ENCODE data around the gene NME9. TPM values are rescaled to one million over a fixed set of nuclear protein-coding genes. Genes with fewer than 3 reads are reported as not detected.

The NME9 gene
- total and polyA plus RNA-seq, 2 donors (not counting 1 experiment from before 2014, with no cell fraction given), result not detected

GRCh38 chr3:138281561-138281960, 48.1 kb downstream of the NME9 start:
- H3K4me1 ChIP-seq (ENCODE audit: control insufficient read depth, extremely low read depth, insufficient read depth, low read length), result no peaks in the 10 kb centered on the region
- H3K9me3 ChIP-seq (ENCODE audit: control insufficient read depth, insufficient read depth, low read depth, low read length), result no peaks in the 10 kb centered on the region
- no peaks in the 10 kb centered on the region for H3K27me3 ChIP-seq (ENCODE audit: control insufficient read depth, insufficient read depth, low read length)
- TF ChIP-seq CTCF (conservative IDR thresholded peaks at IDR 0.05 in 1 of 2, IDR thresholded peaks at IDR 0.05 in 1 of 2; ENCODE audit: low read depth in 1 of 2, low read length in 2 of 2), result no peak
- no peak for TF ChIP-seq EZH2 (IDR thresholded peaks at IDR 0.05; ENCODE audit: low read length, missing control alignments)
- peaks cover 2% of the 10 kb centered on the region for H3K36me3 ChIP-seq (ENCODE audit: control insufficient read depth, insufficient read depth, low read length)
- H3K4me3 ChIP-seq (replicated peaks in 1 of 4; ENCODE audit: control extremely low read depth in 1 of 4, insufficient read depth in 1 of 4, low read depth in 3 of 4, low read length in 4 of 4), result no peak overlapping the region
- no peaks in the 10 kb centered on the region for H3K79me2 ChIP-seq (ENCODE audit: control insufficient read depth, insufficient read depth, low read length)
- no peak overlapping the region for H2AFZ ChIP-seq (ENCODE audit: low read length)
- DNase-seq (ENCODE audit: low read depth in 2 of 2), result no peak
- H3K27ac ChIP-seq (ENCODE audit: insufficient read depth, low read length), result no peak overlapping the region
- H3K9ac ChIP-seq (ENCODE audit: insufficient read depth, low read length), result no peak overlapping the region
- no peaks in the 10 kb centered on the region for H4K20me1 ChIP-seq (ENCODE audit: control insufficient read depth, extremely low read depth, insufficient read depth, low read length)
- no peak overlapping the region for H3K4me2 ChIP-seq (ENCODE audit: extremely low read depth, insufficient read depth, low read length)

GRCh38 chr3:138271189-138271794, 58.4 kb downstream of the NME9 start:
- TF ChIP-seq EZH2 (IDR thresholded peaks at IDR 0.05; ENCODE audit: low read length, missing control alignments) (no peak), CTCF (conservative IDR thresholded peaks at IDR 0.05 in 1 of 2, IDR thresholded peaks at IDR 0.05 in 1 of 2; ENCODE audit: low read depth in 1 of 2, low read length in 2 of 2) (no peak)
- H3K4me2 ChIP-seq (ENCODE audit: extremely low read depth, insufficient read depth, low read length), result no peak overlapping the region
- no peak overlapping the region for H3K4me3 ChIP-seq (replicated peaks in 1 of 4; ENCODE audit: control extremely low read depth in 1 of 4, insufficient read depth in 1 of 4, low read depth in 3 of 4, low read length in 4 of 4)
- H3K27ac ChIP-seq (ENCODE audit: insufficient read depth, low read length), result no peak overlapping the region
- no peaks in the 10 kb centered on the region for H4K20me1 ChIP-seq (ENCODE audit: control insufficient read depth, extremely low read depth, insufficient read depth, low read length)
- no peaks in the 10 kb centered on the region for H3K27me3 ChIP-seq (ENCODE audit: control insufficient read depth, insufficient read depth, low read length)
- DNase-seq (ENCODE audit: low read depth in 2 of 2), result no peak
- no peaks in the 10 kb centered on the region for H3K9me3 ChIP-seq (ENCODE audit: control insufficient read depth, insufficient read depth, low read depth, low read length)
- no peaks in the 10 kb centered on the region for H3K36me3 ChIP-seq (ENCODE audit: control insufficient read depth, insufficient read depth, low read length)
- H3K9ac ChIP-seq (ENCODE audit: insufficient read depth, low read length), result no peak overlapping the region
- no peaks in the 10 kb centered on the region for H3K4me1 ChIP-seq (ENCODE audit: control insufficient read depth, extremely low read depth, insufficient read depth, low read length)
- H3K79me2 ChIP-seq (ENCODE audit: control insufficient read depth, insufficient read depth, low read length), result no peaks in the 10 kb centered on the region
- H2AFZ ChIP-seq (ENCODE audit: low read length), result no peak overlapping the region

GRCh38 chr3:138270245-138270644, 59.4 kb downstream of the NME9 start:
- Histone ChIP-seq H3K27ac (ENCODE audit: insufficient read depth, low read length) (no peak overlapping the region), H3K4me2 (ENCODE audit: extremely low read depth, insufficient read depth, low read length) (no peak overlapping the region), H4K20me1 (ENCODE audit: control insufficient read depth, extremely low read depth, insufficient read depth, low read length) (no peaks in the 10 kb centered on the region), H3K4me1 (ENCODE audit: control insufficient read depth, extremely low read depth, insufficient read depth, low read length) (no peaks in the 10 kb centered on the region), H2AFZ (ENCODE audit: low read length) (no peak overlapping the region), H3K4me3 (replicated peaks in 1 of 4; ENCODE audit: control extremely low read depth in 1 of 4, insufficient read depth in 1 of 4, low read depth in 3 of 4, low read length in 4 of 4) (no peak overlapping the region), H3K9me3 (ENCODE audit: control insufficient read depth, insufficient read depth, low read depth, low read length) (no peaks in the 10 kb centered on the region), H3K79me2 (ENCODE audit: control insufficient read depth, insufficient read depth, low read length) (no peaks in the 10 kb centered on the region), H3K36me3 (ENCODE audit: control insufficient read depth, insufficient read depth, low read length) (no peaks in the 10 kb centered on the region), H3K9ac (ENCODE audit: insufficient read depth, low read length) (no peak overlapping the region), H3K27me3 (ENCODE audit: control insufficient read depth, insufficient read depth, low read length) (no peaks in the 10 kb centered on the region)
- TF ChIP-seq CTCF (conservative IDR thresholded peaks at IDR 0.05 in 1 of 2, IDR thresholded peaks at IDR 0.05 in 1 of 2; ENCODE audit: low read depth in 1 of 2, low read length in 2 of 2), result no peak
- no peak for TF ChIP-seq EZH2 (IDR thresholded peaks at IDR 0.05; ENCODE audit: low read length, missing control alignments)
- peak in 1 of 2 donors; percentile 6 for DNase-seq (ENCODE audit: low read depth in 2 of 2)
